Left ventricle myocardium superior (tissue), 1 donor: ENCODE results near the gene SPHK2. TPM values are rescaled to one million over a fixed set of nuclear protein-coding genes. Genes with fewer than 3 reads are reported as not detected.
A peak's percentile ranks its signal among the peaks of the same experiment; 100 is the strongest.
"Not testable (repeated sequence)": the region's sequence is repeated elsewhere in the genome, so short reads cannot be mapped to it uniquely, and the experiment has no call there.

Source experiments
- ATAC-seq: fragments of 200-7000 bp; cut with Tn5 transposase; one replicate; pipeline ENCODE4 v1.9.1; 2020; ENCODE audit warnings: mild to moderate bottlenecking, moderate library complexity
- DNase-seq: peaks from one replicate; pipeline ENCODE4 v3.0.0-alpha.2; 2020
- intact Hi-C: fragments of 100-400 bp; cut with micrococcal nuclease; formaldehyde crosslinking; loops from one replicate; pipeline ENCODE4 v1.11.0; 2022
- total RNA-seq: library from RNA; stranded (reverse); fragmentation: NEBNext Ultra II Directional; extraction: Animal tissue kit (Norgen Biotek cat#: 25700); gene quantifications from one replicate; pipeline ENCODE4 v1.2.1, GENCODE V29; 2021
- donor health status: DM: no; HTN: yes; CAD: no; lungs with severe emphysema.

Gene SPHK2
- total RNA-seq, 1 donor from 2014 or later, result 7.2 TPM

- intact Hi-C loops, result no loop called here
- ATAC-seq (peak; percentile 91), DNase-seq (peak; percentile 90)
Measured at GRCh38 chr19:48646001-48646721, 26.9 kb downstream of the SPHK2 start, which contains the start of gene CA11. Gene CA11, minus strand, starts transcription at chr19:48646187. Its CDS starts 555 bp downstream, at chr19:48645632.

- intact Hi-C loops, result no loop called here
- no peak for DNase-seq
- ATAC-seq, result no peak
Measured at GRCh38 chr19:48646722-48647216, 27.5 kb downstream of the SPHK2 start.

GRCh38 chr19:48648134-48648533 is 28.8 kb downstream of the SPHK2 start:
- DNase-seq, result no peak
- ATAC-seq, result no peak
- intact Hi-C loops, result no loop called here

GRCh38 chr19:48650974-48651682 is 31.8 kb downstream of the SPHK2 start:
- ATAC-seq (no peak), DNase-seq (no peak)
- intact Hi-C loops, result no loop called here

- no peak for DNase-seq
- intact Hi-C loops, result no loop called here
- no peak for ATAC-seq
Measured at GRCh38 chr19:48651683-48652048, 32.4 kb downstream of the SPHK2 start.

- DNase-seq (no peak), ATAC-seq (no peak)
- intact Hi-C loops, result no loop called here
Measured at GRCh38 chr19:48654299-48655059, 35.2 kb downstream of the SPHK2 start.

GRCh38 chr19:48656840-48657474 is 37.7 kb downstream of the SPHK2 start:
- ATAC-seq (no peak), DNase-seq (no peak)
- intact Hi-C loops, result no loop called here

GRCh38 chr19:48657828-48658227 is 38.5 kb downstream of the SPHK2 start:
- DNase-seq, ATAC-seq, intact Hi-C loops: not testable (repeated sequence)

GRCh38 chr19:48658483-48658882 is 39.2 kb downstream of the SPHK2 start:
- DNase-seq (no peak), ATAC-seq (no peak)
- intact Hi-C loops, result no loop called here

- no peak for DNase-seq
- intact Hi-C loops, result no loop called here
- no peak for ATAC-seq
Measured at GRCh38 chr19:48659768-48660167, 40.5 kb downstream of the SPHK2 start.

GRCh38 chr19:48660852-48661710 is 41.8 kb downstream of the SPHK2 start:
- intact Hi-C loops, result no loop called here
- peak; percentile 91 for ATAC-seq
- peak; percentile 89 for DNase-seq

GRCh38 chr19:48661711-48662090 is 42.4 kb downstream of the SPHK2 start:
- intact Hi-C loops, result no loop called here

GRCh38 chr19:48663667-48664066 is 44.4 kb downstream of the SPHK2 start:
- intact Hi-C loops, result no loop called here
- DNase-seq (no peak), ATAC-seq (no peak)

More at GRCh38 chr19:48661711-48662090, 42.4 kb downstream of the SPHK2 start:
- ATAC-seq (no peak), DNase-seq (no peak)

GRCh38 chr19:48664476-48664875 is 45.2 kb downstream of the SPHK2 start:
- intact Hi-C loops, result no loop called here
- ATAC-seq (no peak), DNase-seq (no peak)

GRCh38 chr19:48665786-48666185 is 46.5 kb downstream of the SPHK2 start:
- DNase-seq, result no peak
- intact Hi-C loops, result no loop called here
- ATAC-seq, result no peak

- ATAC-seq (no peak), DNase-seq (no peak)
- intact Hi-C loops, result no loop called here
Measured at GRCh38 chr19:48668332-48668731, 49.0 kb downstream of the SPHK2 start.

- ATAC-seq (no peak), DNase-seq (no peak)
- intact Hi-C loops, result no loop called here
Measured at GRCh38 chr19:48668761-48669160, 49.5 kb downstream of the SPHK2 start.

- intact Hi-C loops, result no loop called here
- ATAC-seq, result no peak
- DNase-seq, result no peak
Measured at GRCh38 chr19:48669903-48670668, 50.8 kb downstream of the SPHK2 start.
